K562 (cell line): ENCODE measurements around the gene SSR4. TPM values are rescaled to one million over a fixed set of nuclear protein-coding genes. Genes with fewer than 3 reads are reported as not detected.
A peak's percentile ranks its signal among the peaks of the same experiment; 100 is the strongest.

Experiments
- ATAC-seq: fragments of 200-7000 bp; cut with Tn5 transposase; 3 replicates; pipeline ENCODE4 v1.9.1; 2020; ENCODE audit warnings: moderate library complexity
- BruUV-seq: library from RNA; stranded (reverse); fragments of 400-500 nt; replicated peaks from 2 replicates; lab custom pipeline; 2021; lab: Mats Ljungman, UMichigan
- CTCF ChIA-PET: fragments of 300-600 bp; formaldehyde crosslinking; extraction: SDS; loops from one replicate; lab custom pipeline; 2021; ENCODE audit warnings: low intra/inter-chr PET ratio; lab: Yijun Ruan, JAX
- POLR2A ChIA-PET: fragments of 300-600, 350-650 bp; sonication (Branson Sonifier 250); formaldehyde crosslinking; extraction: SDS; loops from one replicate; lab custom pipeline; 2021; ENCODE audit warnings: antibody characterized with exemption, inconsistent platforms; lab: Yijun Ruan, JAX
- DNase-seq, 4 experiments: peaks; one replicate each; pipeline versions ENCODE4 v3.0.0 to v3.0.0-alpha.2; 2011 to 2018; ENCODE audit warnings: low spot score in 3 of 4, mixed read lengths in 3 of 4; ENCODE audit errors: extremely low read depth in 1 of 4
- FAIRE-seq: peaks from 2 replicates; lab custom pipeline; 2011; peaks lifted over from hg19 to GRCh38; lab: Jason Lieb, UNC
- H2AFZ ChIP-seq: 2 replicates; pipeline ENCODE4 v1.6.0; 2011; ENCODE audit warnings: low read depth, low read length, control low read depth, inconsistent platforms
- H3K27ac ChIP-seq: fragments of 200-600 bp; 3 replicates; pipeline ENCODE4 v1.8.0; 2011; ENCODE audit warnings: low read depth, mild to moderate bottlenecking, control low read depth, inconsistent platforms, low read length, moderate library complexity, mixed read lengths; ENCODE audit errors: extremely low read depth
- H3K27me3 ChIP-seq, 2 experiments: fragments of 300-600 bp in 1 of 2; 2 replicates in 1 of 2; 3 replicates in 1 of 2; pipeline versions ENCODE4 v1.6.0 to v1.8.0; 2011; ENCODE audit warnings: inconsistent platforms in 2 of 2, low read length in 2 of 2, mild to moderate bottlenecking in 1 of 2, mixed read lengths in 1 of 2, moderate library complexity in 1 of 2; ENCODE audit not compliant: control insufficient read depth in 2 of 2, insufficient read depth in 2 of 2
- H3K36me3 ChIP-seq: fragments of 300-600 bp; 3 replicates; pipeline ENCODE4 v1.8.0; 2011; ENCODE audit warnings: mild to moderate bottlenecking, low read length, inconsistent platforms; ENCODE audit not compliant: control insufficient read depth, insufficient read depth
- H3K4me1 ChIP-seq, 2 experiments: fragments of 200-600 bp in 1 of 2; replicated peaks in 1 of 2; 2 replicates in 1 of 2; 3 replicates in 1 of 2; pipeline versions ENCODE4 v1.5.1 to v1.8.0; 2011; ENCODE audit warnings: inconsistent platforms in 2 of 2, low read length in 2 of 2, mild to moderate bottlenecking in 1 of 2, mixed read lengths in 1 of 2, moderate library complexity in 1 of 2; ENCODE audit not compliant: control insufficient read depth in 2 of 2, insufficient read depth in 2 of 2
- H3K4me2 ChIP-seq: 2 replicates; pipeline ENCODE4 v1.6.1; 2011; ENCODE audit warnings: low read length, control low read depth, inconsistent platforms, mixed read lengths; ENCODE audit not compliant: insufficient read depth
- H3K4me3 ChIP-seq: fragments of 200-600 bp; sonication (generic), shearing (Covaris generic); 2 replicates; pipeline ENCODE4 v1.5.1; 2016; ENCODE audit warnings: control low read depth, inconsistent platforms
- H3K79me2 ChIP-seq: fragments of 200-600 bp; 3 replicates; pipeline ENCODE4 v1.8.0; 2011; ENCODE audit warnings: low read length, inconsistent platforms; ENCODE audit not compliant: control insufficient read depth, insufficient read depth
- H3K9ac ChIP-seq, 2 experiments: 2 replicates each; pipeline versions ENCODE4 v1.6.0 to v1.6.1; 2011; ENCODE audit warnings: low read depth in 2 of 2, low read length in 2 of 2, control low read depth in 1 of 2, inconsistent platforms in 1 of 2, mild to moderate bottlenecking in 1 of 2, mixed read lengths in 1 of 2; ENCODE audit not compliant: insufficient read depth in 1 of 2
- H3K9me1 ChIP-seq: one replicate; pipeline ENCODE4 v1.6.0; 2011; ENCODE audit warnings: inconsistent platforms, mild to moderate bottlenecking, low read length, moderate library complexity; ENCODE audit not compliant: control insufficient read depth, insufficient read depth
- H3K9me3 ChIP-seq: replicated peaks from 2 replicates; pipeline ENCODE4 v1.5.1; 2011; ENCODE audit warnings: low read depth, low read length, inconsistent platforms; ENCODE audit not compliant: control insufficient read depth, insufficient read depth
- H4K20me1 ChIP-seq: replicated peaks from 2 replicates; pipeline ENCODE4 v1.6.1; 2011; ENCODE audit warnings: low read length, inconsistent platforms, mixed read lengths; ENCODE audit not compliant: control insufficient read depth, insufficient read depth
- CC2D1A ChIP-seq: fragments of 450-650 bp; IDR thresholded peaks from 2 replicates; pipeline ENCODE4 v1.6.1; 2017; ENCODE audit warnings: mild to moderate bottlenecking
- CSDE1 ChIP-seq, 2 experiments: fragments of 450-650 bp; IDR thresholded peaks; 2 replicates each; pipeline ENCODE4 v1.6.1; 2016; ENCODE audit warnings: mild to moderate bottlenecking in 1 of 2
- KDM5B ChIP-seq: fragments of 200-600 bp; sonication (generic); IDR thresholded peaks from 2 replicates; pipeline ENCODE4 v1.6.1; 2012; ENCODE audit warnings: low read depth, mild to moderate bottlenecking, moderate library complexity, low read length, control low read depth, inconsistent platforms; ENCODE audit not compliant: insufficient replicate concordance
- MAFG ChIP-seq: fragments of 450-650 bp; conservative IDR thresholded peaks from 2 replicates; pipeline ENCODE4 v1.6.1; 2016; ENCODE audit warnings: missing genetic modification characterization, missing compliant biosample characterization
- MNT ChIP-seq, 2 experiments: fragments of 450-650 bp; conservative IDR thresholded peaks; 2 replicates each; pipeline ENCODE4 v1.6.1; 2017; ENCODE audit warnings: mild to moderate bottlenecking in 2 of 2, moderate library complexity in 2 of 2
- MYC ChIP-seq, 2 experiments: fragments of 250-450 bp in 1 of 2; sonication (Bioruptor Pico) in 1 of 2; IDR thresholded peaks; 2 replicates each; pipeline versions ENCODE4 v1.5.1 to v1.6.1; 2012 to 2021; ENCODE audit warnings: low read depth in 2 of 2, borderline replicate concordance in 1 of 2, improper control_type of control experiment in 1 of 2, low read length in 1 of 2, mild to moderate bottlenecking in 1 of 2, moderate library complexity in 1 of 2
- NR2C2 ChIP-seq, 2 experiments: fragments of 200-800 bp in 1 of 2; sonication (Bioruptor generic) in 1 of 2; sonication (generic) in 1 of 2; formaldehyde crosslinking in 1 of 2; IDR thresholded peaks; 2 replicates each; pipeline versions ENCODE4 v1.6.1 to v1.8.0; 2016 to 2022; ENCODE audit warnings: mild to moderate bottlenecking in 1 of 2, missing compliant biosample characterization in 1 of 2, missing genetic modification characterization in 1 of 2, missing genetic modification reagents in 1 of 2
- POLR2G ChIP-seq: fragments of 200-400 bp; formaldehyde crosslinking; IDR thresholded peaks from 2 replicates; pipeline ENCODE4 v1.6.1; 2017; ENCODE audit warnings: low read depth, mild to moderate bottlenecking, antibody characterized with exemption, low read length, moderate library complexity
- SOX6 ChIP-seq: fragments of 450-650 bp; IDR thresholded peaks from 2 replicates; pipeline ENCODE4 v1.6.1; 2014; ENCODE audit warnings: mild to moderate bottlenecking
- SREBF2 ChIP-seq: sonication (generic); formaldehyde crosslinking; IDR thresholded peaks from 2 replicates; pipeline ENCODE4 v1.4.0; 2020; ENCODE audit warnings: mild to moderate bottlenecking, missing genetic modification reagents
- ZFP36 ChIP-seq: fragments of 150-350 bp; IDR thresholded peaks from 2 replicates; pipeline ENCODE4 v1.6.1; 2018; ENCODE audit warnings: low read length, low read depth; ENCODE audit not compliant: partially characterized antibody
- ZNF639 ChIP-seq, 2 experiments: fragments of 200-800 bp in 1 of 2; sonication (Bioruptor generic) in 1 of 2; sonication (generic) in 1 of 2; formaldehyde crosslinking in 1 of 2; IDR thresholded peaks in 1 of 2; conservative IDR thresholded peaks in 1 of 2; 2 replicates each; pipeline versions ENCODE4 v1.5.0 to v1.6.1; 2016 to 2020; ENCODE audit warnings: missing compliant biosample characterization in 1 of 2, missing genetic modification characterization in 1 of 2, missing genetic modification reagents in 1 of 2
- WGBS: fragments of 100-300 bp; shearing (Covaris generic); methylation state at CpG from one replicate; pipeline ENCODE4 v1.1.6; 2016; ENCODE audit warnings: low coverage, mixed read lengths; ENCODE audit not compliant: insufficient coverage; ENCODE audit errors: missing lambda C conversion rate; 5-methylcytosine and 5-hydroxymethylcytosine counted together
- in situ Hi-C: fragments of 300-500 bp; cut with MboI; formaldehyde crosslinking; loops from 4 replicates; pipeline ENCODE4 v1.15.0; 2018; ENCODE audit warnings: inconsistent platforms, mixed read lengths
- intact Hi-C: fragments of 100-400 bp; cut with micrococcal nuclease; formaldehyde crosslinking; loops from 2 replicates; pipeline ENCODE4 v1.14.2; 2022
- polyA plus RNA-seq, 8 experiments: library from polyadenylated mRNA; depleted of rRNA in 4 of 8; stranded (reverse) in 5 of 8; unstranded in 3 of 8; fragments of >200 nt; fragmentation: Nextera tagmentation in 2 of 8; fragmentation: Illumina TruSeq in 1 of 8; extraction: Ambion mirVana in 2 of 8; extraction: Trizol in 1 of 8; gene quantifications; 2 replicates each; pipeline versions ENCODE4 v1.2.1 to v1.2.3, GENCODE V29; 2011 to 2014; ENCODE audit warnings: inconsistent platforms in 1 of 8, missing spikeins in 1 of 8
- total RNA-seq, 7 experiments: library from RNA; depleted of rRNA in 6 of 7; stranded (reverse); fragments of >200 nt in 6 of 7; fragmentation: Illumina TruSeq in 2 of 7; extraction: Trizol in 2 of 7; gene quantifications; 2 replicates each; pipeline versions ENCODE4 v1.2.1 to v1.2.3, GENCODE V29; 2011 to 2021; ENCODE audit warnings: low replicate concordance in 1 of 7

Gene SSR4
- total and polyA plus RNA-seq, 9 of the 15 experiments (the other 6 are each of a cell fraction or from before 2014, with no cell fraction given) = 146 to 492 (median 272) TPM

DNA sequence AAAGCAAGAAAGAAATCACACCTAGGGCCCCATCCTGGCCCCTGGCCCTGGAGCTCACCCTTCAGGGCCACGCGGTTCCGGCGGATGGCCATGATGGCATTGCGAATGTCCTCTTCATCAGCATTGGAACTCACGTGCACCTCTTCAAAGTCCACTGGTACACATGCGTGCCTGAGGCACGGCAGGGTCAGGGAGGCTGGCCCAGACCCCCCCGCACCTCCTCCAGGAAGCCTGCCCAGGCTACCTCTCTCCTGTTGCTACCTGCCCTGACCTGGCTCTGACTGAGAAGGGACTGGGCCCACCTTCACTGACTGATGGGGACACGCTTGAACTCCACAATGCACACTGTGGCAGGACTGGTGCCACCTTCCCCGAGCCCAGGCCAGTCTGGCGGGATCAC lies 4.8 kb upstream of the SSR4 start:
- WGBS = 92% methylated on average over 2 of the region's 12 CpGs
- in situ Hi-C loops = no loop called here
- POLR2A ChIA-PET = no interaction called here

GRCh38 chrX:153791104-153791852 lies 3.2 kb upstream of the SSR4 start:
- Histone ChIP-seq H3K27ac (peak overlapping the region; percentile 19), H3K9ac (peak overlapping the region in 1 of 2 experiments; percentile 84; a peak in 3 of 4 replicates), H3K9me1 (peaks cover 3% of the 10 kb centered on the region), H3K27me3 (no peaks in the 10 kb centered on the region), H4K20me1 (no peaks in the 10 kb centered on the region; the same call in 1 of the 2 replicates), H3K4me1 (peaks cover 33 to 54% of the 10 kb centered on the region in 2 experiments), H2AFZ (no peak overlapping the region), H3K79me2 (peaks cover 56% of the 10 kb centered on the region), H3K9me3 (no peaks in the 10 kb centered on the region), H3K36me3 (peaks cover 65% of the 10 kb centered on the region; the same call in 2 of the 3 replicates), H3K4me2 (peak overlapping the region; percentile 53), H3K4me3 (no peak overlapping the region)
- FAIRE-seq = peak; percentile 83
- no TSS peak for BruUV-seq
- DNase-seq = peak; percentile 25 to 67 (median 36)
- WGBS = 16% methylated on average over 16 of the region's 17 CpGs
- CTCF ChIA-PET = no interaction called here
- in situ Hi-C loops (no loop called here), intact Hi-C loops (no loop called here)
- POLR2A ChIA-PET = no interaction called here
- no peak for ATAC-seq
- TF ChIP-seq NR2C2 (CRISPR knock-in tag; IDR thresholded peaks at IDR 0.05) (no peak), NR2C2 (tag; IDR thresholded peaks at IDR 0.05) (no peak), KDM5B (no peak), MYC (IDR thresholded peaks at IDR 0.05; ENCODE audit: low read depth, low read length) (0 out of 2 replicates have a peak, but pooled peaks have one; percentile 28), MYC (CRISPR knock-in tag; IDR thresholded peaks at IDR 0.05; ENCODE audit: borderline replicate concordance, low read depth) (no peak), SOX6 (peak; percentile 60; the same call in 1 of the 2 replicates), MNT (conservative IDR thresholded peaks at IDR 0.05) (peak in 1 of 2 experiments; percentile 58; a peak in 2 of 4 replicates), ZNF639 (CRISPR knock-in tag; conservative IDR thresholded peaks at IDR 0.05 in 1 of 2, IDR thresholded peaks at IDR 0.05 in 1 of 2) (peak in 1 of 2 experiments; percentile 63; a peak in 1 of 4 replicates), CSDE1 (IDR thresholded peaks at IDR 0.05) (no peak)

More for the DNA sequence above, 4.8 kb upstream of the SSR4 start:
- intact Hi-C loops = no loop called here
- H3K36me3 ChIP-seq = peaks cover 71% of the 10 kb centered on the region; the same call in 2 of the 3 replicates
- ATAC-seq (no peak), DNase-seq (no peak), FAIRE-seq (no peak)
- H3K4me2 ChIP-seq = no peak overlapping the region
- H3K4me3 ChIP-seq = no peak overlapping the region
- TF ChIP-seq POLR2G = peak; percentile 44
- TF ChIP-seq SREBF2 (CRISPR knock-in tag) = no peak
- no peak for TF ChIP-seq CC2D1A
- no peak for TF ChIP-seq MAFG (tag)
- peak; percentile 76 for TF ChIP-seq ZFP36
- peaks cover 28 to 43% of the 10 kb centered on the region in 2 experiments for H3K4me1 ChIP-seq
- no peak overlapping the region for H3K27ac ChIP-seq
- no TSS peak for BruUV-seq
- peaks cover 3% of the 10 kb centered on the region for H3K9me1 ChIP-seq
- no peak overlapping the region for H3K9ac ChIP-seq
- H4K20me1 ChIP-seq = no peaks in the 10 kb centered on the region; the same call in 1 of the 2 replicates
- no peak overlapping the region for H2AFZ ChIP-seq
- H3K27me3 ChIP-seq = no peaks in the 10 kb centered on the region
- CTCF ChIA-PET = no interaction called here
- peaks cover 40% of the 10 kb centered on the region for H3K79me2 ChIP-seq
- H3K9me3 ChIP-seq = no peaks in the 10 kb centered on the region
